ENCODE measurements around the gene BTBD9.

BTBD9 gene

DNA sequence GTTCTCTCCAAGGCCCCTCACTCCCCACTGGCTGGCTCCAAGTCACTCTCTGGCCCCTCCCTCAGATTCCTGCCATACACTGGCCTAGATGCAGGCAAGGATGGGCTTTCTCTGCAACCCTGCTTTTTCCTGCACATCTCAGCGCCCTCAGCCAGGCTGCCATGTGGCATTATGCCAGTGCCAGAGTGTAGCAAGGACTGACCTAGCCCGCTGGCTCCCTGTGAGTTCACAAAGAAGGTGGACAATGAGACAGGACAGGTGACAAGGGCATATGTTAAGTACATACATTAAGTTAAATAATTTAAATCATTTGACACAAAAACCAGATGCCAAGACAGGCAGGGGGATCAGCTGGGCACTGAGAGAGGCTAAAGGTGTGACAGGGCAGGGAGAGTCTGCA, 425.6 kb downstream of the BTBD9 start:
- peak in 7 of 42 donors; percentile 27 to 56 (median 40) for DNase-seq
- intact Hi-C loops (cut with DNase I): no loop called here

DNA sequence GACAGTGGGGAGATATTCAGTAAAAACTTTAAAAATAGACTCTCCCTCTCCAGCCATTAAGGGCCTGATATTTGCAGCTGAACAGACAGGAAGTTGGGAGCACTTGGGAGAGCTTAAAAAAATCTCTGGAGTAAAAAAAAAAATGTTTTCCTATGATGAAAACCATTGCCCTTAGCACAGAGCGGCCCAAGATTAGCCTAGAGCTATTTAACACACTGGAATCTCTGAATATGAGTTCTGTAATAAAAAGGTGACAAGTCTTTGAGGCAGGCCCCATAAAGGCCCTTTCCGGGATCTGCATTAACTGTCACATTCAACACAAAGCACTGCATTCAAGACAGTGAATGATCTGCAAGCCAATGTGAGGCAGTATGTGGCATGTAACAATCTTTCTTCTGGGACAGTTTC, 426.5 kb downstream of the BTBD9 start:
- no peak for DNase-seq
- intact Hi-C loops (cut with DNase I): no loop called here

DNA sequence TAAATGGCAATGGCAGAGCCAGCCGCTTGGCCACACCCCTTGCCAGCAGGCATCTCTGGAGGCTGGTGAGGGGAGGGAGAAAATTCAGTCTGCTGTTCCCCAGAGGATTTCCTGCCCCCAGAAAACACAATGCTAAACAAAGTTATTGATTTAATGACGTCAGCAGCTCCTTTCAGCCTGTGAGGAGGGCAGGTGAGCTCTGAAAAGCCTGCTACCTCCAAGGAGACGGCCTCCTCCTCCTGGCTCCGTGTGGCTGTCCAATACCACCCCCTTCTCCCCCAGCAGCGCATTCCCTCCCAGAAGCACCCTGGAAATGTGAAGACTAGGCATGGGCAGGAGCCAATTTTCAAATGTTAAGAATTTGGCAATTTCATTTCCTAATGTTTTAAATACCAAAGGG, 427.1 kb downstream of the BTBD9 start:
- DNase-seq: peak in 14 of 42 donors; percentile 23 to 72 (median 46)
- intact Hi-C loops (cut with DNase I): no loop called here

DNA sequence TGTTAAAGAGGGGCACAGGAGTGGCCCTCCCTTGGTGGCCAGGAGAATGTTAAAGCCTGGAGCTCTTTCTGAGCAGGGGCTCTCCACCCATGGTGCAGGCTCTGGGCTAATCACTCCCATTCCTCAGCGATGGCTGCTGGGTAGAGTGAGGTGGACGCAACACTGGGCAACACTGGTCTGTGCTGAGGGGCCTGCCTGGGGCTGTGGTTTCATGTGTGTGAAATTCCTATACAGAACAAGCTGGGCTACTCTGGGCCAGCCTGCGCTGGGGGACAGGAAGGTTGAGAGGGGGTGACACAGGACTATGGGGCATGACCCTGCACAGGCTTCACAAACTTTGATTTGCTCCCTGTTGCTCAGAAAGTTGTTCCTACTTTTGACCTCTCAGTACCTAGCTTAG, 427.6 kb downstream of the BTBD9 start:
- intact Hi-C loops (cut with DNase I): no loop called here

DNA sequence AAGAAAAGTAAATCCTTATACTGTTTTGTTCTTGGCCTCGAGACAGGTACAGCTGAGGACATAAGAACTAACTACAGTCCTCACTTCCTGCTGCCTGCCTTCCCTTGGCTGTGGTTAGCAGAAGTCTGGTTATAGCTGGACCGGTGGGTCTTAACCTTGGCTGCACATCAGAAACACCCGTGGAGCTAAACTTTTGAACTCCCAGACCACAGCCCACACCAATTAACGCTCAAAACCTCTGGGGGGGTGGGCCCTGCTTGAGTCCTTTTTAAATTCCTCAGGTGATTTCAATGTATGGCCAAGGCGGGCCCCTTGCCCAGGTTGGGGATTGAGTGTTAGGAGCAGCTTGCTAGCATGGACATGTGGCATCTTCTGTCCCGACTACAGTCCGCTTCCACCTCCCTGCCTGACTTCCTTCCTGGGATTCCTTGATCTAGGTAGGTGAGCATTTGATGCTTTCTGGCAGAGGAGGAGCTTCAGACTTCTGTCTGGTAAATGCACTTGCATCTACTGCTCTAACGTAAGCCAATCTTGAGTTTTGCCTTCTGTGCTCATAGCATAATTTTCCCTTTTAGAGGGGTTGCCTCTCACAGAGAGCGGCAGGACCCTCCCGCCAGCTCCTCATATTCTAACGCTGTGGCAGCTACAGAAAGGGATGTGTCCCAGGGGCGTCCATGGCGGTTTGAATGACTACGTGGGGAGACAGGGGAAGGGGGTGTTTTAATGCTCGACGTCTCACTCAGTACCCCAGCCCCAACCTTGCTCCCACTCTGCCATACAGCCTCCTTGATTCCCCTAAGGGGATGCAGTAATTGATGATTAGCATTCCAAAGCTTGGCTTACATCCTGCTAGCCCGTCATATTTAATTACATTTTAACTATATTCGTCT, 430.1 kb downstream of the BTBD9 start:
- peak in 3 of 42 donors; percentile 24 to 35 (median 31) for DNase-seq
- intact Hi-C loops (cut with DNase I): no loop called here

More for the DNA sequence above, 427.6 kb downstream of the BTBD9 start:
- DNase-seq: no peak

DNA sequence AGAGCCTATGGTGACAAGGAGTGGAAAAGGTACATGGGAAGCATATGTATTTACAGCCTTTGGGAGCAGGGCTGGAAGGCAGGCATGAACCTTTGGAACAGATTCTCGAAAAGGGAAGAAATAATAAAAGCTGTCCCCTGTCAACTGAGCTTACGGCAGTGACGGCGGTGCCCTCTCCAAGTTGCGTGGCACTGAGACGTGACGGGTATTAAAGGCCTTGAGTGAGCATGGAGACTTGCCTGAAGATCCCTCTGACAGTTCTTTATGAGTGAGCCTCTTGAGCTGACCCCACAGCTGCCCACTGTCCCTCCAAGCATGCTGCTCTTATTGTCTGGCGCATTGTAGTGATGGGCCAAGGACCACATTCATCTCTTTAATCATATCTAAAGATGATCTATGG, 431.7 kb downstream of the BTBD9 start:
- intact Hi-C loops (cut with DNase I): no loop called here
- DNase-seq: peak in 3 of 42 donors; percentile 28 to 38 (median 28)

DNA sequence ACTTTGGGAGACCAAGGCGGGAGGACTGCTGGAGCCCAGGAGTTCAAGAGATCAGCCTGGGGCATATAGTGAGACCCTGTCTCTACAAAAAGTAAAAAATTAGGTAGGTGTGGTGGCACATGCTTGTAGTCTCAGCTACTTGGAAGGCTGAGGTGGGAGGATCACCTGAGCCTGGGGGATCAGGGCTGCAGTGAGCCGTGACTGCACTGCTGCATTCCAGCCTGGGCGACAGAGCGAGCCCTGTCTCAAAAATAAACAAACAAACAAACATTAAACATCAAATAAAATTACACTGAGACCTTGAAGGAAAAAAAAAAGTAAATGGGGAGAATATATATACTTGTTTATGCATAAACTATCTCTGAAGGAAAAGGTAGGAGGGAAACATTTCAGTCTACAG, 432.4 kb downstream of the BTBD9 start:
- DNase-seq: peak in 2 of 42 donors; percentile 28 to 33
- intact Hi-C loops (cut with DNase I): no loop called here

DNA sequence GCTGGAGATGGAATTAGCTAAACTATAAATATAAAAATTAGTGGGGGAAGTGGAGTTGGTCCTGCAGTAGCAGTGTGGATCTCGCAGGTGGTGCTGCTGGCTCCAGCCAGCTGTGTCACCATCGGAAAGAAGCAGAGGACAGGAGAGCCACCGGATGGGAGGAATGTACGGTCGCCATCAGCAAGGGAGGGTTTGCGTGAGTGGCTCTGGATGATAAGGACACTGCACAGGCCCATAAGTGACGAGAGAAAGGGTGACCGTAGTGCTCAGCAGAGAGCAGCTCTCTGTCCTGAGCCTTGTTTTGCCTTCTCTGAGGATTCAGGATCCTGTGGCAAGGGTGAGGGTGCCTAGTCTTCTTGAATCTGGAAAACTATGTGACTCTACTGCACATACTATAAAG, 441.5 kb downstream of the BTBD9 start:
- DNase-seq: peak in 3 of 42 donors; percentile 1 to 41 (median 29)
- intact Hi-C loops (cut with DNase I): no loop called here

DNA sequence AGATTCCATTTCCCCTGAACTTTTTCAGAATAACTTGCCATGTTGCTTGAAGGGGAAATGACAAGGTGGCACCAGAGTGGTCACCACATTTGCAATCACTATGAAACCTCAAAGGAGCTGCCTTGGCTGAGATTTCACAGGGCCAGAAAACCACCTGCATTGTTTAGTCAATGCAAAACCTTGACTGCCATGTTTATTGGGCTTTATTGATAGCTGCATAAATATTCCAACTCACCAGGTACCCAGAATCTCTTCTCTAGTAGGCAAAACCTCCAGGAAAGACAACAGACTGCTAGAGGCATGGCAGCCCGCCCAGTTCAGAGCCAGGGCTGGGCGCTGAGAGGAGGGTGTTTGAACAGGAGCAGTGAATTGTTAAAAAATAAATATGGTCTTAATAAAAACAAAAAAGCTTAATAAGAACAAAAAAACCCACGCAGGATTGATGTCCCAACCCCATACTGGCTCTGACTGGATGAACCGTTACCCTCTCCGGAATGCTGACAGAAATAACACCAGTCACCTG, 444.6 kb downstream of the BTBD9 start:
- DNase-seq: peak in 4 of 42 donors; percentile 13 to 42 (median 32)
- intact Hi-C loops (cut with DNase I): no loop called here

DNA sequence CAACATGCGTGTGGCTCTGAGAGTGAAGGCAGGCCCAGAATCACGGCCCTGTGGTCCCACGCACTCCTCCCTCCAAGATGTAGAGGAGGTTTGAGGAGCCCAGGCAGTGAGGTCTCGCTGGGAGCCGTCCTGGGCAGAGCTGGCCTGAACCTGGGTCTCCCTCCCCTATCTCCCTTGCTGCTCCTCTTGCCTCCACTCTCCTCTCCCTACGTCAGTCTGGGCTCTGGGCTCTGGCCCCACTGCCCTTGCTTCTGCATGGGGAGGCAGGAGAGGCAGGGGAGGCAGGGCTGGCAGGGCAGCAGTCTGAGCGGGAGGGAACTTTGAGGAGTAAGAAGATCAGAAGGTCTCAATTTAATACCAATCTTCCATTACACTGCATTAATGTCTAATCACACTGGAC, 445.1 kb downstream of the BTBD9 start:
- intact Hi-C loops (cut with DNase I): no loop called here
- DNase-seq: peak in 4 of 42 donors; percentile 4 to 33 (median 28)

DNA sequence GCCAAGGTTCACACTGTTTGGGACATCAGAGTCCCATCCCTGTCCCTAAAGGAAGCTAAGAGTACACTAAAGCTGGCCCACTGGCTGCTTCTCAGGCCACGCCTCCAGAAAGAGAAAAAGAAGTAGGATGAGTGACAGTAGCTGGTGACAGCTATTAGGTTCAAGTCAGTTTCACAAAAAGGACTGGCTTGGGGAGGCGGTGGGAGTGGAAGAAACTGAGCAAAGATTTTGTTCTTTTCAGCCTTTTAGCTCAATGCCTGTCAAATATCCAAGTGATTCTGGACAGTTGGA, 445.5 kb downstream of the BTBD9 start:
- intact Hi-C loops (cut with DNase I): no loop called here
- peak in 3 of 42 donors; percentile 0 to 17 (median 11) for DNase-seq

DNA sequence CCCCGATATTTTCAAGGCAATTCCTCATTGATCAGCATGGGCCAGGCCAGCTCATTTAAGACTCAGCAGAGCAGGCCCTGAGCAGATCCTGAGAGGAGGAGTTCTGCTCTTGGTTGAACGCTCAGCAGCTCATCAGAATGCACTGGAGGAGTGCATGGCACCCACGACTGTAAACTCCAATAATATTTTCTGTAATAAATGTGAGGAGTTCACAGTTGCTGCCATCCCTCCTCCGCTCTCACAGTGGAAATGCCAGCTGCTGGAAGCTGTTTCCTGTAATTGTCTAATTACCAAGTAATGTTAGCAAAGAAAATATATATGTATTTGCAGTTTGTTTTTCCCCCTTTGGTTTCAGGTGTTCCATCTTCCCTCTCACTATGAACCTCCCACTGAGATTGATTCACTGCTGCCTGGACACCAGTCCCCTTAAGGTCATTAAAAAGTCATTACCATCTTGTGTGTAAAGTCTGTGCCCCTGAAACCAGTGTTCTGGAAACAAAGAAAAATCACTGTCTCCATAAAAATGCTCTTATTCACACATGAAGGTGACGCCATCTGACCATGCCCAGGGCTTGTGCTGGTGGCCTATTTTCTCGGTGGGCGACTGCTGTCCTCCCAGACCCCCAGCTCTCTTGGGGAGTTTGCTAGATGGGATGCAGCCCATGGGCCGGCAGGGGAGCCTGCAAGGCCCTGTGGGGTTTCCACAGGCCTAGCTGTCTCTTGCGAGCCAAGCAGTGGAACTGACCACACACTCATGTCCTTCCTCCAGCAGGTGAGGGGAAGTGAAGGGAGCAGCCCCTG, 446.0 kb downstream of the BTBD9 start:
- peak in 30 of 42 donors; percentile 0 to 84 (median 54) for DNase-seq
- intact Hi-C loops (cut with DNase I): no loop called here

DNA sequence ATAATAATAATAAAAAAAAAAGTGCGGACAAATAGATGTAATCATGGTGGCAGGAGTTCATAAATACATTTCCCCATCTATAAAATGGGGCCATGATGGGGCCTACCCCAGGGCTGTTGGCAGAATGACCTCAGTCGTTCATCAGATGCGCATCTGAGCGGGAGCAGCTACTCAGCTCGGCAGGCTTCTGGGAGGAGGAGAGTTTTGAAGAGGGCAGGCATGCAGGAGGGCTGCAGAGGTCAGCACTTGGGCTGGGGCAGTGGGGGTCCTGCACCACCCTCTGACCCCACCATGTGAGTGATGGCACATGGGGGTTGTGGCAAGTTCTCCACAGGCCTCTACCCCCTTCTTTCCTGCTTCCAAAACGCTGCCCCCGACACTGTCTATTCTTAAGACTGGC, 446.7 kb downstream of the BTBD9 start:
- intact Hi-C loops (cut with DNase I): no loop called here
- peak in 5 of 42 donors; percentile 6 to 30 (median 23) for DNase-seq

DNA sequence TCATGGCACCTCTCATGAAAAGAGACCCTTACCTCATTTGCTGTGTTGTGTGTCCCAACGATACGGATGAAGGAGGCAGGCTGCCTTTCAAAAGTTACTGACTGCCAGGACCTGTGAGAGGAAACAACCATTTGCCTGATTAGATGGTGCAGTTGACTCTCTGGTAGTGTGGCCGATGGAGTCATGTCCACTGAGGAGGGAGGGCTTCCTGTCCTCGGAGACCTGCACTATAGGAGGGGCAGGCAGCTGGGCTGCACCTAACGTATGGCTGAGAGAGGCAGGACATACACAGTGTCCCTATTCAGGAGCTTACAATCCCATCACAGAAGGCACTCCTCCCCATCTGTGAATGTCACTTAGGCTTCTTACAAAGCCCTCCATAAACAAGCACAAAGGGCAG, 447.2 kb downstream of the BTBD9 start:
- peak in 5 of 42 donors; percentile 5 to 25 (median 12) for DNase-seq
- intact Hi-C loops (cut with DNase I): no loop called here

DNA sequence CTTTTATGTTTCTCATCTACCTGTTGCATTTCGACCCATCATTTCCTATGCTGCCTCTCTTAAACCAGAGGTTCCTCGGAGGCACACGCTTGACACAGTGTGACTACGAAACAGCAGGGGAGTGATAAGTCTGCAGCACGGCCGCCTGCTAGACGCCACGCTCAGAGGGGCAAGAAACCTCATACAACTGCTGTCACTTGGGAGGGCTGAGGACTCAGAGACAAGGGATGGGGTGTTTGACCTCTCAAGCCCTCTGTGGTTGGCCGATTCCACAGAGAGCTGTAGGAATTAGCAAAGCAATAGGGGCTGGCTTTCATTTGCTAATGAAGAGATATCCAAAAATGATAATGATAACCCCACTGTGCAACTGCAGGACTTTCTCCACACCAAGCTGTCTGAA, 447.7 kb downstream of the BTBD9 start:
- intact Hi-C loops (cut with DNase I): no loop called here
- peak in 5 of 42 donors; percentile 1 to 32 (median 11) for DNase-seq

DNA sequence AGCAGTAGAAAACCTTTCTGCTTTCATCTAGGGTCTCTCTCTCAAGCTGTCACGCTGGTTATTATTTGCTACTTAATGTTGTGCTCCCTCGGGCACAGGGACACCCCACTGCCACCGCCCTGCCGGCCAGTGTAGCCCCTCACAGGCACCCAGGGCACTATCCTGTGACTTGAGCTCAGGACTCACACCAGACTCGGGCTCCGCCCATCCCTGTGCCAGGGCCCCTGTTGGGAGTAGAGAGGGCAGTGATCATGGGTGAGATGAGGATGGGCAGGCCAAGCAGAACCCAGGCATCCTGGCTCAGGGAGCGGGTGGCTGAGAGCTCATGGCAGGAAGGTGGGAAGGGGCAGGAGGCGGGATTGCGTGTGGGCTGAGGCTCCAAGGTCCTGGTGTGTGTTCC, 448.3 kb downstream of the BTBD9 start:
- intact Hi-C loops (cut with DNase I): no loop called here
- peak in 6 of 42 donors; percentile 6 to 34 (median 17) for DNase-seq

DNA sequence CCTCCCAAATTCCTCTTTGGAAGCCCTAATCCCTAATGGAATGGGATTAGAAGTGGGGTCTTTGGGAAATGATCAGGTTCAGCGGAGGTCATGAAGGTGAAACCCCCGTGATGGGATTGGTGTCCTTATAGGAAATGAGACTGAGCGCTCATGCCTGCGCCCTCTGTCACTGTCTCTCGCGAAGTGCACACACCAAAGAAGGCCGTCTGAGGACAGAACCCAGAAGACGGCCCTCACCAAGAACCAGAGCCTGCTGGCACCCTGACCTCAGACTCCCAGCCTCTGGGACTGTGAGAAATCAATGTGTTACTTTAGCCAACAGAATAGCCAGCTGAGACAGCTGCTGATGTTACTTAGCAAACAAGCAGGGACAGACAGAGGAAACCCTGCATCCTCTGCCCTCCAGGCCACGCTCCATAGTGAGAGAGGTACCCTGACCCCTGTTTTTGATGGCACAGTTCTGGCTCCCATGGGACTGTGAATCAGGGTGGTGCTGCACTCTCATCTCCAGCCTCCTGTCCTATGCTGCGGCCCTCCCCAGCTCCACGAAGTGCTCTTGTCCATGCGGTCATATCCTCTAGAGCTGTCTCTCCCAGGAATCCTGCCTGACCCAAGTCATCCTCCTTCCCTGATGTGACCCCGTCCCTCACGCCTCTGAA, 450.9 kb downstream of the BTBD9 start:
- intact Hi-C loops (cut with DNase I): no loop called here
- DNase-seq: peak in 12 of 42 donors; percentile 3 to 37 (median 11)

DNA sequence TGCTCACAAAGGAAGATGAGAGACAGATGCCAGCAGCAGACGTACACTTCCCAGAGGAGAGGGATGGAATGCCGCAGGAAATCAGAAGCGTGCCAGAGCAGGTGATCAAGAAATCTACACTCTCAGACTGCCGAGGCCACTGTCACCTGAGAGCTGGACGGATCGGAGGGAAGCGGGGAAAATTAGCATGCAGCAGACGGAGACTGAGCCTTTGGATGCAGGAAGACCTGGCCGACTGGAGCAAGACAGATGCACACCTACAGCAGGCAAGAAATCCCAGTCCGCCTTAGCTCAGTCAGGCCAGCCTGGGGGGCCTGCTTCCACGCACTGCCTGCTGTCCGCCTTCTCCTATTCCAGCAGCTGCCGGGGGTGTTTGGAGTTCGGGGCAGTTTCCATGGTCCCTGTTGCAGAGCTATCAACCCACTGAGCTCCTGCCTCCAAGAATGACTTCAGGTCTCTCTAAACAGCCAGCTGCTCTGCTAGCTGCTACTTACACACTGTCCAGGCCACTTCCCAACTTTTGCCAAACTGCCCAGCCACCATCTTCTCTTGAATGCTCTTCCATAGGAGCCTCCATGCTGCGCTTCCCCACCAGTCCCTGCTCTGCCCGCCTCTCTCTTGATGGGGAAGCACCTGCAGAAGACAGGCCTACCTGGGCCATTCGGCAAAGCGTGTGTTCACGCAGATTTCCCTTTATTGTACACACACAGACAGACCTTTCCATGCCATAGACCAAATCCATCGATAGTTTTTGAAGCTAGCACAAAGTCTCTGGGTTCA, 451.7 kb downstream of the BTBD9 start:
- intact Hi-C loops (cut with DNase I): no loop called here

DNA sequence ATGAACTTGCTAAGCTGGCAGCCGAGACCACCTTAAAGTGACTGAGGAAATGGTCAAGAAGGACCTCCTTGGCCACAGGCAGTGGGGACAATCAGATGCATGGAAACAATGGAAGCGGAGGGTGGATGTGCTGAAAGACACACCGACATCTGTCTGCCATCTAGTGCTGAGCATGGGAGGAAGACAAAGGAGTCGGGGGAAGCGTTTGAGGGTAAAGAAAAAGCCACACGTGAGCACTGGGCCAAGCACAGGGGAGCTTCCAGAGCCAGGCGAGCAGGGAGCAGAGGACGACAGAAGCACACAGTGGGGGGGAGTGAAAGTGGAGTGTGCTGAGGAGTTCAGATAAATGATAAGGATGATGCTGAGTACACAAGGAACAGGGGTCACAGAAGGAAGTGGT, 452.4 kb downstream of the BTBD9 start:
- DNase-seq: peak in 12 of 42 donors; percentile 14 to 63 (median 31)
- intact Hi-C loops (cut with DNase I): no loop called here

More for the DNA sequence above, 451.7 kb downstream of the BTBD9 start:
- DNase-seq: peak in 11 of 42 donors; percentile 5 to 41 (median 14)
